GM04503 (cell line): Measurements from ENCODE around the gene FBXW9.
"Not testable (repeated sequence)": the region's sequence is repeated elsewhere in the genome, so short reads cannot be mapped to it uniquely, and the experiment has no call there.

Source experiments
- DNase-seq: peaks from one replicate; pipeline ENCODE4 v3.0.0-alpha.2; 2012; ENCODE audit warnings: low read depth

FBXW9 gene

GRCh38 chr19:12696366-12697335, at the start of gene FBXW9:
FBXW9 (minus strand) TSS chr19:12696631; CDS start chr19:12696581, 50 bp downstream.
- peak; percentile 64 for DNase-seq

- no peak for DNase-seq
These were observed 48.9 kb upstream of the FBXW9 start for GRCh38 chr19:12745166-12745897.

GRCh38 chr19:12737835-12738351, 41.5 kb upstream of the FBXW9 start:
- DNase-seq, result no peak

- peak; percentile 100 for DNase-seq
These were observed 40.8 kb upstream of the FBXW9 start, which contains the start of gene GET3 for GRCh38 chr19:12736995-12737834. GET3 (plus strand) TSS chr19:12737497; CDS start chr19:12737506, 9 bp downstream.

- no peak for DNase-seq
These were observed 37.2 kb upstream of the FBXW9 start for GRCh38 chr19:12733369-12734214.

- DNase-seq, result no peak
These were observed 34.9 kb upstream of the FBXW9 start for GRCh38 chr19:12731337-12731736.

GRCh38 chr19:12730064-12730463, 33.6 kb upstream of the FBXW9 start:
- no peak for DNase-seq

- DNase-seq, result no peak
These were observed 31.5 kb upstream of the FBXW9 start for GRCh38 chr19:12727745-12728433.

GRCh38 chr19:12726988-12727316, 30.5 kb upstream of the FBXW9 start:
- no peak for DNase-seq

- not testable (repeated sequence) for DNase-seq
These were observed 29.2 kb upstream of the FBXW9 start for GRCh38 chr19:12725612-12726011.

- DNase-seq, result no peak
These were observed 27.4 kb upstream of the FBXW9 start, which contains the start of gene TNPO2 for GRCh38 chr19:12723641-12724426. TNPO2 (minus strand) TSS chr19:12723932; CDS start chr19:12720977, 2,955 bp downstream.

GRCh38 chr19:12723381-12723640, 26.9 kb upstream of the FBXW9 start:
- DNase-seq, result no peak

GRCh38 chr19:12722566-12723380, 26.3 kb upstream of the FBXW9 start:
- peak; percentile 89 for DNase-seq

GRCh38 chr19:12721656-12722565, 25.5 kb upstream of the FBXW9 start:
- no peak for DNase-seq

GRCh38 chr19:12720851-12721655, 24.6 kb upstream of the FBXW9 start:
- DNase-seq, result no peak

GRCh38 chr19:12720296-12720695, 23.9 kb upstream of the FBXW9 start:
- no peak for DNase-seq

- no peak for DNase-seq
These were observed 19.5 kb upstream of the FBXW9 start for GRCh38 chr19:12715929-12716328.
